Measurements from ENCODE around the gene ANTXR2.

ANTXR2 gene

DNA sequence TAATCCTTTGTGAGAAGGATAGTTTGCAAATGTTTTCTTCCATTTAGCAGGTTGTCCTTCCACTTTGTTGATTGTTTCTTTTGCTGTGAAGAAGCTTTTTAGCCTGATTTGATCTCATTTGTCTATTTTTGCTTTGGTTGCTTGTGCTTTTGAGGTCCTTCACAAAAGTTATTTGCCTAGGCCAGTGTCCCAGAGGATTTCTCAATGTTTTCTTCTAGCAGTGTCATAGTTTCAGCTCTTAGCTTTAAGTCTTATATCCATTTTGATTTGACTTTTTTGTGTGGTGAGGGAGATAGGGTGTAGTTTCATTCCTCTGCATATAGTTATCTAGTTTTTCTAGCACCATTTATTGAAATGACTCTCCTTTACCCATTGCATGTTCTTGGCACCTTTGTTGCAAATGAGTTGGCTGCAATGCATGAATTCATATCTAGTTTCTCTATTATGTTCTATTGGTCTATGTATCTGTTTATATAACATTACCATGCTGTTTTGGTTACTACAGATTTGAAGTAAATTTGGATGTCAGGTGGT lies 41.8 kb upstream of the ANTXR2 start:
- Histone ChIP-seq H3K4me1 (ENCODE audit: control insufficient read depth, low read depth, low read length) (no peaks in the 10 kb centered on the region), H4K5ac (ENCODE audit: low read length) (no peak overlapping the region), H3K36me3 (ENCODE audit: control insufficient read depth, insufficient read depth, low read length) (no peaks in the 10 kb centered on the region)

DNA sequence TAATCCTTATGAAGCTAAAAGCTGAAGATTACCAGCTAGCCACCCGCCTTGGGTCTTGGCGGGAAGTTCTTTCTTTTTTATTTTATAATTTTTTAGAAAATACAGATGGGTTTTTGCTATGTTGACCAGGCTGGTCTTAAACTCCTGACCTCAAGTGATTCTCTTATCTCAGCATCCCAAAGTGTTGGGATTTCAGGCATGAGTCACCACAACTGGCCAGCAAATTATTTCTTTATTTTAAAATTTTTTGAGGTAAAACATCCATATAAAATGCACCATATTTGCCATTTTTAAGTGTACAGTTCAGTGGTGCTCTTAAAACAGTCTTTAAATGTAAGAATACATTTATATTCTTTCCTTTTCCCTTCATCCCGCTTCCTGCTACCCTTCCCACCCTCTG lies 40.6 kb upstream of the ANTXR2 start:
- Histone ChIP-seq H3K9ac (ENCODE audit: low read length) (no peak overlapping the region), H3K79me1 (ENCODE audit: low read length) (no peaks in the 10 kb centered on the region), H3K4ac (ENCODE audit: low read depth, low read length) (no peak overlapping the region), H2BK120ac (ENCODE audit: low read depth, low read length) (no peak overlapping the region), H3K27me3 (ENCODE audit: insufficient read depth, low read length, poor library complexity) (peaks cover 2% of the 10 kb centered on the region), H3K4me1 (ENCODE audit: control insufficient read depth, low read depth, low read length) (no peaks in the 10 kb centered on the region), H3K23ac (ENCODE audit: low read length) (no peak overlapping the region), H3K79me2 (ENCODE audit: control insufficient read depth, insufficient read depth, low read length) (no peaks in the 10 kb centered on the region), H4K8ac (ENCODE audit: low read depth, low read length) (no peak overlapping the region), H3K4me3 (ENCODE audit: low read length) (no peak overlapping the region), H3K4me2 (ENCODE audit: low read length) (no peak overlapping the region), H3K56ac (ENCODE audit: low read length) (no peak overlapping the region), H2BK5ac (ENCODE audit: low read length) (no peak overlapping the region), H3K18ac (ENCODE audit: low read length) (no peak overlapping the region), H2AK5ac (ENCODE audit: low read length) (no peak overlapping the region), H3K27ac (ENCODE audit: low read depth, low read length) (no peak overlapping the region), H4K5ac (ENCODE audit: low read length) (no peak overlapping the region), H2BK15ac (replicated peaks; ENCODE audit: low read depth) (no peak overlapping the region), H3K36me3 (ENCODE audit: control insufficient read depth, insufficient read depth, low read length) (no peaks in the 10 kb centered on the region)
- no CpG with 5 or more reads among the region's 3 CpGs for WGBS (ENCODE audit: extremely low coverage, insufficient coverage, low lambda C conversion rate)
- no peak for DNase-seq

More for the DNA sequence above, 41.8 kb upstream of the ANTXR2 start:
- no peak for DNase-seq
- H3K4me2 ChIP-seq (ENCODE audit: low read length), result no peak overlapping the region
- H3K79me1 ChIP-seq (ENCODE audit: low read length), result no peaks in the 10 kb centered on the region
- no peak overlapping the region for H3K56ac ChIP-seq (ENCODE audit: low read length)
- H3K27ac ChIP-seq (ENCODE audit: low read depth, low read length), result no peak overlapping the region
- H4K8ac ChIP-seq (ENCODE audit: low read depth, low read length), result no peak overlapping the region
- peaks cover 2% of the 10 kb centered on the region for H3K27me3 ChIP-seq (ENCODE audit: insufficient read depth, low read length, poor library complexity)
- no peak overlapping the region for H3K9ac ChIP-seq (ENCODE audit: low read length)
- H3K4me3 ChIP-seq (ENCODE audit: low read length), result no peak overlapping the region
- H3K4ac ChIP-seq (ENCODE audit: low read depth, low read length), result no peak overlapping the region
- no peak overlapping the region for H2AK5ac ChIP-seq (ENCODE audit: low read length)
- H3K79me2 ChIP-seq (ENCODE audit: control insufficient read depth, insufficient read depth, low read length), result no peaks in the 10 kb centered on the region
- H3K18ac ChIP-seq (ENCODE audit: low read length), result no peak overlapping the region
- H2BK5ac ChIP-seq (ENCODE audit: low read length), result no peak overlapping the region
- no peak overlapping the region for H3K23ac ChIP-seq (ENCODE audit: low read length)
- no peak overlapping the region for H2BK15ac ChIP-seq (replicated peaks; ENCODE audit: low read depth)
- no peak overlapping the region for H2BK120ac ChIP-seq (ENCODE audit: low read depth, low read length)

DNA sequence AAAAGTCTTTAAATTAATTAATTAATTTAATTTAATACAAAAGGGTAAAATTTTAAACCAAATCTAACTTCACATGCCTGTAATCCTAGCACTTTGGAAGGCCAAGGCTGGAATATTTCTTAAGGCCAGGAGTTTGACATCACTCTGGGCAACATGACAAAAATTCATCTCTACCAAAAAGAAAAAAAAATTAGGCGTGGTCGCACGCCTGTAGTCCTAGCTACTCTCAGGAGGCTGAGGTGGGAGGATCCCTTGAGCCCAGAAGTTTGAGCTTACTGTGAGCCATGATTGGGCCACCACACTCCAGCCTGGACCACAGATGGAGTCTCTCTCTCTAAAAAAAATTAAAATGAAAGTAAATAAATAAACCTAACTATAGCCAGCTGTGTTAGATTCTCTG lies 39.2 kb upstream of the ANTXR2 start:
- Histone ChIP-seq H2BK120ac (ENCODE audit: low read depth, low read length) (no peak overlapping the region), H2BK15ac (replicated peaks; ENCODE audit: low read depth) (no peak overlapping the region), H3K23ac (ENCODE audit: low read length) (no peak overlapping the region), H3K56ac (ENCODE audit: low read length) (no peak overlapping the region), H4K5ac (ENCODE audit: low read length) (no peak overlapping the region), H3K4ac (ENCODE audit: low read depth, low read length) (no peak overlapping the region), H3K18ac (ENCODE audit: low read length) (no peak overlapping the region), H3K79me2 (ENCODE audit: control insufficient read depth, insufficient read depth, low read length) (no peaks in the 10 kb centered on the region), H3K36me3 (ENCODE audit: control insufficient read depth, insufficient read depth, low read length) (no peaks in the 10 kb centered on the region), H3K9ac (ENCODE audit: low read length) (no peak overlapping the region), H2BK5ac (ENCODE audit: low read length) (no peak overlapping the region), H3K27ac (ENCODE audit: low read depth, low read length) (no peak overlapping the region), H3K4me2 (ENCODE audit: low read length) (no peak overlapping the region), H3K79me1 (ENCODE audit: low read length) (no peaks in the 10 kb centered on the region), H3K4me1 (ENCODE audit: control insufficient read depth, low read depth, low read length) (no peaks in the 10 kb centered on the region), H2AK5ac (ENCODE audit: low read length) (no peak overlapping the region), H3K4me3 (ENCODE audit: low read length) (no peak overlapping the region), H3K27me3 (ENCODE audit: insufficient read depth, low read length, poor library complexity) (peaks cover 2% of the 10 kb centered on the region), H4K8ac (ENCODE audit: low read depth, low read length) (no peak overlapping the region)
- no peak for DNase-seq
- no CpG with 5 or more reads among the region's 3 CpGs for WGBS (ENCODE audit: extremely low coverage, insufficient coverage, low lambda C conversion rate)

GRCh38 chr4:80111276-80111675 lies 38.2 kb upstream of the ANTXR2 start:
- no peak overlapping the region for H3K18ac ChIP-seq (ENCODE audit: low read length)
- no peaks in the 10 kb centered on the region for H3K36me3 ChIP-seq (ENCODE audit: control insufficient read depth, insufficient read depth, low read length)
- H3K23ac ChIP-seq (ENCODE audit: low read length), result no peak overlapping the region
- no peak overlapping the region for H2BK5ac ChIP-seq (ENCODE audit: low read length)
- no peak overlapping the region for H4K8ac ChIP-seq (ENCODE audit: low read depth, low read length)
- no peak overlapping the region for H4K5ac ChIP-seq (ENCODE audit: low read length)
- H3K4me3 ChIP-seq (ENCODE audit: low read length), result no peak overlapping the region
- H3K79me1 ChIP-seq (ENCODE audit: low read length), result no peaks in the 10 kb centered on the region
- no peak overlapping the region for H2BK15ac ChIP-seq (replicated peaks; ENCODE audit: low read depth)
- no peak overlapping the region for H3K4me2 ChIP-seq (ENCODE audit: low read length)
- no peaks in the 10 kb centered on the region for H3K4me1 ChIP-seq (ENCODE audit: control insufficient read depth, low read depth, low read length)
- H3K4ac ChIP-seq (ENCODE audit: low read depth, low read length), result no peak overlapping the region
- H3K56ac ChIP-seq (ENCODE audit: low read length), result no peak overlapping the region
- H2BK120ac ChIP-seq (ENCODE audit: low read depth, low read length), result no peak overlapping the region
- H3K27me3 ChIP-seq (ENCODE audit: insufficient read depth, low read length, poor library complexity), result peaks cover 2% of the 10 kb centered on the region
- H2AK5ac ChIP-seq (ENCODE audit: low read length), result no peak overlapping the region
- no peak overlapping the region for H3K9ac ChIP-seq (ENCODE audit: low read length)
- no peak for DNase-seq
- no peaks in the 10 kb centered on the region for H3K79me2 ChIP-seq (ENCODE audit: control insufficient read depth, insufficient read depth, low read length)
- H3K27ac ChIP-seq (ENCODE audit: low read depth, low read length), result no peak overlapping the region

DNA sequence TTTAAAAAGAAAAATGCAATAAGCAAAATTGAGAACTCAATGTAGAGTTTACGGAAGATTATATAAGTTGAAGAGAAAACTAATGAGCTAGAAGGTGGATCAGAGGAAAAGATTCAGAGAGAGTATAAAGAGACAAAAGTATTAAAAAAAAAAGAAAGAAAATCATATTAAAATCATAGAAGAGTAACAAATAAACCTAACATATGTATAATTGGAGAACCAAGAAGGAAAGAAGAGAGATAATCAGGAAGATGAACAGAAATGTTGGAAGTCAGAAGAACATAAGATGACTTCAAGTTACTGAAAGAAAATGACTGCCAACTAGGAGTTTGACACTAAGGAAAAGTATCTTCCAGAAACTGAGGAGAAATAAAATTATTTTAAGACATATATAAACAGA lies 34.3 kb upstream of the ANTXR2 start:
- Histone ChIP-seq H3K9ac (ENCODE audit: low read length) (no peak overlapping the region), H2AK5ac (ENCODE audit: low read length) (no peak overlapping the region), H2BK120ac (ENCODE audit: low read depth, low read length) (no peak overlapping the region), H3K4me3 (ENCODE audit: low read length) (no peak overlapping the region), H2BK15ac (replicated peaks; ENCODE audit: low read depth) (no peak overlapping the region), H3K27ac (ENCODE audit: low read depth, low read length) (no peak overlapping the region), H3K4me2 (ENCODE audit: low read length) (no peak overlapping the region), H3K79me2 (ENCODE audit: control insufficient read depth, insufficient read depth, low read length) (no peaks in the 10 kb centered on the region), H4K5ac (ENCODE audit: low read length) (no peak overlapping the region), H3K18ac (ENCODE audit: low read length) (no peak overlapping the region), H3K4ac (ENCODE audit: low read depth, low read length) (no peak overlapping the region), H4K8ac (ENCODE audit: low read depth, low read length) (no peak overlapping the region), H3K23ac (ENCODE audit: low read length) (no peak overlapping the region), H3K79me1 (ENCODE audit: low read length) (no peaks in the 10 kb centered on the region), H2BK5ac (ENCODE audit: low read length) (no peak overlapping the region), H3K27me3 (ENCODE audit: insufficient read depth, low read length, poor library complexity) (no peaks in the 10 kb centered on the region), H3K36me3 (ENCODE audit: control insufficient read depth, insufficient read depth, low read length) (no peaks in the 10 kb centered on the region), H3K56ac (ENCODE audit: low read length) (no peak overlapping the region), H3K4me1 (ENCODE audit: control insufficient read depth, low read depth, low read length) (no peaks in the 10 kb centered on the region)
- 100% methylated on average over 1 of the region's 1 CpG for WGBS (ENCODE audit: extremely low coverage, insufficient coverage, low lambda C conversion rate)
- no peak for DNase-seq

DNA sequence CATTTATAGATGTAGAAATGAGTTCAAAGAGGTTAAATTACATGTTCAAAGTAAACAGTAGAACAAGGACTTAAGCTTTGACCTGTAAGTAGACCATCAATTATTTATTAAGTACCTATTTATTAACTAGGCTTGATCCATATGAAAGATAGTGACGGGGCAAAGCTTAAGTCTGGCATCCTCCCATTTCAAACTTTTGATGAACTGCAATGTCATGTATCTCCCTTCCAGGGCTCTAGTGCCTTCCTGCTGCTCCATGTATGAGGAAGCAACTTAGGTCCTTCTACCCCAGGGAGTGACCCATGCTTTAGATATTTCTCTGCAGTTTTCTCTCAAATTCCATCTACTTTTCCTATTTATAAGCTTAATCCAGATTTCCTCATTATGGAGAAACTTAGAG lies 31.9 kb upstream of the ANTXR2 start:
- Histone ChIP-seq H3K27me3 (ENCODE audit: insufficient read depth, low read length, poor library complexity) (no peaks in the 10 kb centered on the region), H3K23ac (ENCODE audit: low read length) (no peak overlapping the region), H3K36me3 (ENCODE audit: control insufficient read depth, insufficient read depth, low read length) (no peaks in the 10 kb centered on the region), H4K5ac (ENCODE audit: low read length) (no peak overlapping the region), H2BK15ac (replicated peaks; ENCODE audit: low read depth) (no peak overlapping the region), H3K79me2 (ENCODE audit: control insufficient read depth, insufficient read depth, low read length) (no peaks in the 10 kb centered on the region), H3K9ac (ENCODE audit: low read length) (no peak overlapping the region), H3K56ac (ENCODE audit: low read length) (no peak overlapping the region), H2AK5ac (ENCODE audit: low read length) (no peak overlapping the region), H2BK120ac (ENCODE audit: low read depth, low read length) (no peak overlapping the region), H4K8ac (ENCODE audit: low read depth, low read length) (no peak overlapping the region), H3K18ac (ENCODE audit: low read length) (no peak overlapping the region), H3K4ac (ENCODE audit: low read depth, low read length) (no peak overlapping the region), H3K4me3 (ENCODE audit: low read length) (no peak overlapping the region), H3K79me1 (ENCODE audit: low read length) (no peaks in the 10 kb centered on the region), H2BK5ac (ENCODE audit: low read length) (no peak overlapping the region), H3K4me2 (ENCODE audit: low read length) (no peak overlapping the region), H3K27ac (ENCODE audit: low read depth, low read length) (no peak overlapping the region), H3K4me1 (ENCODE audit: control insufficient read depth, low read depth, low read length) (no peaks in the 10 kb centered on the region)
- WGBS (ENCODE audit: extremely low coverage, insufficient coverage, low lambda C conversion rate), result no CpG with 5 or more reads among the region's 1 CpG
- no peak for DNase-seq
